ENCODE measurements around the gene FHIP1A.
"Not testable (repeated sequence)": the region's sequence is repeated elsewhere in the genome, so short reads cannot be mapped to it uniquely, and the experiment has no call there.

FHIP1A gene

GRCh38 chr4:151408630-151409469 lies at the start of gene FHIP1A:
Gene FHIP1A (plus strand): TSS chr4:151409176. CDS start chr4:151566260, 157,084 bp downstream.
- peak; percentile 32 for DNase-seq

- DNase-seq, result peak; percentile 18
These were observed 49.4 kb upstream of the FHIP1A start for GRCh38 chr4:151359576-151359975.

- no peak for DNase-seq
These were observed 47.9 kb upstream of the FHIP1A start for GRCh38 chr4:151361126-151361525.

GRCh38 chr4:151361966-151362365 lies 47.0 kb upstream of the FHIP1A start:
- no peak for DNase-seq

GRCh38 chr4:151362404-151363164 lies 46.4 kb upstream of the FHIP1A start:
- DNase-seq, result peak; percentile 78

- no peak for DNase-seq
These were observed 32.4 kb upstream of the FHIP1A start for GRCh38 chr4:151376540-151376939.

GRCh38 chr4:151389311-151389710 lies 19.7 kb upstream of the FHIP1A start:
- no peak for DNase-seq

- DNase-seq, result not testable (repeated sequence)
These were observed 19.2 kb upstream of the FHIP1A start for GRCh38 chr4:151389799-151390198.

GRCh38 chr4:151395873-151396272 lies 13.1 kb upstream of the FHIP1A start:
- DNase-seq, result no peak

GRCh38 chr4:151400343-151400742 lies 8.6 kb upstream of the FHIP1A start:
- no peak for DNase-seq

- no peak for DNase-seq
These were observed 7.2 kb upstream of the FHIP1A start for GRCh38 chr4:151401739-151402138.

- no peak for DNase-seq
These were observed 6.7 kb upstream of the FHIP1A start for GRCh38 chr4:151402145-151402865.

- no peak for DNase-seq
These were observed 5.3 kb upstream of the FHIP1A start for GRCh38 chr4:151403656-151404055.

- not testable (repeated sequence) for DNase-seq
These were observed 4.2 kb upstream of the FHIP1A start for GRCh38 chr4:151404802-151405201.

GRCh38 chr4:151407018-151407417 lies 2.0 kb upstream of the FHIP1A start:
- no peak for DNase-seq

- no peak for DNase-seq
These were observed 1.3 kb upstream of the FHIP1A start for GRCh38 chr4:151407466-151408379.

- DNase-seq, result no peak
These were observed 671 bp upstream of the FHIP1A start for GRCh38 chr4:151408380-151408629.

GRCh38 chr4:151409470-151410313 lies 716 bp downstream of the FHIP1A start:
- no peak for DNase-seq

- no peak for DNase-seq
These were observed 7.0 kb downstream of the FHIP1A start for GRCh38 chr4:151415978-151416377.

- DNase-seq, result no peak
These were observed 8.2 kb downstream of the FHIP1A start for GRCh38 chr4:151417164-151417571.

GRCh38 chr4:151417766-151418376 lies 8.9 kb downstream of the FHIP1A start:
- no peak for DNase-seq

Data from NCI-H2227 treated with DMSO at 0.1 percent for 48 hours (cell line).